Ascending aorta (tissue), 1 donor: ENCODE results near the gene KRTAP1-1. TPM values are rescaled to one million over a fixed set of nuclear protein-coding genes. Genes with fewer than 3 reads are reported as not detected.

Source experiments
- total RNA-seq: library from RNA; depleted of rRNA; stranded (reverse); fragments of >200 nt; gene quantifications from one replicate; pipeline ENCODE4 v1.1.0, GENCODE V29; 2016

Gene KRTAP1-1
- total RNA-seq, 1 donor from 2014 or later, result not detected

Other genes with a start within 250 kb of the KRTAP1-1 start
- gene KRT28, start 241.5 kb downstream of the KRTAP1-1 start, total RNA-seq, result not detected
- 0.85 TPM for gene KRT10, start 218.8 kb downstream of the KRTAP1-1 start, total RNA-seq
- not detected for gene KRT12, start 174.2 kb downstream of the KRTAP1-1 start, total RNA-seq
- gene KRT20, start 156.2 kb downstream of the KRTAP1-1 start, total RNA-seq, result not detected
- not detected for gene KRT23, start 103.8 kb downstream of the KRTAP1-1 start, total RNA-seq
- not detected for gene KRT39, start 74.5 kb downstream of the KRTAP1-1 start, total RNA-seq
- not detected for gene KRT40, start 57.1 kb downstream of the KRTAP1-1 start, total RNA-seq
- gene KRTAP3-3, start 47.3 kb downstream of the KRTAP1-1 start, total RNA-seq, result not detected
- gene KRTAP3-2, start 41.5 kb downstream of the KRTAP1-1 start, total RNA-seq, result not detected
- not detected for gene KRTAP3-1, start 32.3 kb downstream of the KRTAP1-1 start, total RNA-seq
- not detected for gene KRTAP1-5, start 14.2 kb downstream of the KRTAP1-1 start, total RNA-seq
- gene KRTAP1-4, start 11.3 kb downstream of the KRTAP1-1 start, total RNA-seq, result not detected
- gene KRTAP1-3, start 6.6 kb downstream of the KRTAP1-1 start, total RNA-seq, result not detected
- not detected for gene KRTAP2-1, start 5.9 kb upstream of the KRTAP1-1 start, total RNA-seq
- not detected for gene KRTAP2-2, start 13.8 kb upstream of the KRTAP1-1 start, total RNA-seq
- not detected for gene KRTAP2-3, start 18.7 kb upstream of the KRTAP1-1 start, total RNA-seq
- not detected for gene KRTAP2-4, start 24.4 kb upstream of the KRTAP1-1 start, total RNA-seq
- not detected for gene KRTAP4-7, start 42.7 kb upstream of the KRTAP1-1 start, total RNA-seq
- gene KRTAP4-8, start 56.7 kb upstream of the KRTAP1-1 start, total RNA-seq, result not detected
- gene KRTAP4-16, start 60.8 kb upstream of the KRTAP1-1 start, total RNA-seq, result not detected
- gene KRTAP4-9, start 63.9 kb upstream of the KRTAP1-1 start, total RNA-seq, result not detected
- not detected for gene KRTAP4-11, start 76.9 kb upstream of the KRTAP1-1 start, total RNA-seq
- gene KRTAP4-12, start 82.7 kb upstream of the KRTAP1-1 start, total RNA-seq, result not detected
- not detected for gene KRTAP4-6, start 99.1 kb upstream of the KRTAP1-1 start, total RNA-seq
- gene KRTAP4-5, start 108.4 kb upstream of the KRTAP1-1 start, total RNA-seq, result not detected
- not detected for gene KRTAP4-4, start 119.3 kb upstream of the KRTAP1-1 start, total RNA-seq
- not detected for gene KRTAP4-3, start 126.8 kb upstream of the KRTAP1-1 start, total RNA-seq
- gene KRTAP4-2, start 136.8 kb upstream of the KRTAP1-1 start, total RNA-seq, result not detected
- gene KRTAP4-1, start 143.5 kb upstream of the KRTAP1-1 start, total RNA-seq, result not detected
- not detected for gene KRTAP9-1, start 148.4 kb upstream of the KRTAP1-1 start, total RNA-seq
- not detected for gene KRTAP9-2, start 185.2 kb upstream of the KRTAP1-1 start, total RNA-seq
- gene KRTAP9-3, start 191.0 kb upstream of the KRTAP1-1 start, total RNA-seq, result not detected
- not detected for gene KRTAP9-8, start 196.5 kb upstream of the KRTAP1-1 start, total RNA-seq
- gene KRTAP9-4, start 208.2 kb upstream of the KRTAP1-1 start, total RNA-seq, result not detected
- not detected for gene KRTAP9-9, start 213.9 kb upstream of the KRTAP1-1 start, total RNA-seq
- gene KRTAP9-6, start 223.9 kb upstream of the KRTAP1-1 start, total RNA-seq, result not detected
- gene KRTAP9-7, start 234.2 kb upstream of the KRTAP1-1 start, total RNA-seq, result not detected